Measurements from ENCODE around the gene LRRC46. TPM values are rescaled to one million over a fixed set of nuclear protein-coding genes. Genes with fewer than 3 reads are reported as not detected.

Gene LRRC46
- total RNA-seq, 1 experiment from 2014 or later: 0.44 TPM

DNA sequence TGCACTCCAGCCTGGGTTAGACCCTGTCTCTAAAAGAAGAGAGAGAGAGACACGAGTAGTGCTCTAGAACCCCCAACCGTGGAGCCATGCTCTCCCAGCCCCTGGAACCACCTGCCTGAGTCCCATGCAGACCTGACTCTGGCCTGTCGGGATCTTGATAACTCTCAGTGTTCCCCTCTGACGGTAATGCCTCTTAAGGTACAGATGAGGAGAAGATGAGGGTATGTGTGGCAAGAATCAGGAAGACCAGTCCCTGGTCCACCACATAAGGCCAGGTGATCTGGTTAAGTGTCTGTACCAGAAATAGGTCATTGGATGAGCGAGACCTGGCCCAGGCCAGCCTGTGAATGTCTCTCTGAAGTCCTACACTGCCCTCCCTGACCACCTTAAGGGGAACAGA lies 28.3 kb upstream of the LRRC46 start:
- H2AFZ ChIP-seq (ENCODE audit: low read length): no peak overlapping the region
- no peaks in the 10 kb centered on the region for H3K79me2 ChIP-seq (ENCODE audit: low read length)
- CTCF ChIA-PET: no interaction called here
- H3K4me3 ChIP-seq (ENCODE audit: low read length): no peak overlapping the region
- no peaks in the 10 kb centered on the region for H3K27me3 ChIP-seq (ENCODE audit: low read length)
- POLR2A ChIA-PET (ENCODE audit: unreplicated experiment): no interaction called here
- ATAC-seq (no peak), DNase-seq (no peak)
- H3K4me2 ChIP-seq (ENCODE audit: low read length): no peak overlapping the region
- H3F3A ChIP-seq (ENCODE audit: low read length, unreplicated experiment): no peaks in the 10 kb centered on the region
- no peaks in the 10 kb centered on the region for H3K9me3 ChIP-seq (ENCODE audit: low read length)
- no peak overlapping the region for H3K9ac ChIP-seq (ENCODE audit: low read length)
- TF ChIP-seq, protein P1, sequence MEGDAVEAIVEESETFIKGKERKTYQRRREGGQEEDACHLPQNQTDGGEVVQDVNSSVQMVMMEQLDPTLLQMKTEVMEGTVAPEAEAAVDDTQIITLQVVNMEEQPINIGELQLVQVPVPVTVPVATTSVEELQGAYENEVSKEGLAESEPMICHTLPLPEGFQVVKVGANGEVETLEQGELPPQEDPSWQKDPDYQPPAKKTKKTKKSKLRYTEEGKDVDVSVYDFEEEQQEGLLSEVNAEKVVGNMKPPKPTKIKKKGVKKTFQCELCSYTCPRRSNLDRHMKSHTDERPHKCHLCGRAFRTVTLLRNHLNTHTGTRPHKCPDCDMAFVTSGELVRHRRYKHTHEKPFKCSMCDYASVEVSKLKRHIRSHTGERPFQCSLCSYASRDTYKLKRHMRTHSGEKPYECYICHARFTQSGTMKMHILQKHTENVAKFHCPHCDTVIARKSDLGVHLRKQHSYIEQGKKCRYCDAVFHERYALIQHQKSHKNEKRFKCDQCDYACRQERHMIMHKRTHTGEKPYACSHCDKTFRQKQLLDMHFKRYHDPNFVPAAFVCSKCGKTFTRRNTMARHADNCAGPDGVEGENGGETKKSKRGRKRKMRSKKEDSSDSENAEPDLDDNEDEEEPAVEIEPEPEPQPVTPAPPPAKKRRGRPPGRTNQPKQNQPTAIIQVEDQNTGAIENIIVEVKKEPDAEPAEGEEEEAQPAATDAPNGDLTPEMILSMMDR (conservative IDR thresholded peaks at IDR 0.05; ENCODE audit: low read depth, low read length): no peak
- no peak for TF ChIP-seq EZH2 (IDR thresholded peaks at IDR 0.05; ENCODE audit: low read length, unreplicated experiment)
- no peak for TF ChIP-seq EZH2phosphoT487 (IDR thresholded peaks at IDR 0.05; ENCODE audit: borderline replicate concordance, low read length)
- H3K4me1 ChIP-seq (ENCODE audit: insufficient read depth, low read length): no peaks in the 10 kb centered on the region
- H3K27ac ChIP-seq (ENCODE audit: low read length): no peak overlapping the region
- no peaks in the 10 kb centered on the region for H3K9me2 ChIP-seq (replicated peaks; ENCODE audit: low read length)
- no TSS peak for BruUV-seq (replicated peaks)
- no peaks in the 10 kb centered on the region for H4K20me1 ChIP-seq (ENCODE audit: low read length)
- intact Hi-C loops (cut with micrococcal nuclease): no loop called here
- H3K36me3 ChIP-seq (ENCODE audit: low read depth, low read length): peaks cover 15% of the 10 kb centered on the region; the same call in 1 of the 2 replicates

DNA sequence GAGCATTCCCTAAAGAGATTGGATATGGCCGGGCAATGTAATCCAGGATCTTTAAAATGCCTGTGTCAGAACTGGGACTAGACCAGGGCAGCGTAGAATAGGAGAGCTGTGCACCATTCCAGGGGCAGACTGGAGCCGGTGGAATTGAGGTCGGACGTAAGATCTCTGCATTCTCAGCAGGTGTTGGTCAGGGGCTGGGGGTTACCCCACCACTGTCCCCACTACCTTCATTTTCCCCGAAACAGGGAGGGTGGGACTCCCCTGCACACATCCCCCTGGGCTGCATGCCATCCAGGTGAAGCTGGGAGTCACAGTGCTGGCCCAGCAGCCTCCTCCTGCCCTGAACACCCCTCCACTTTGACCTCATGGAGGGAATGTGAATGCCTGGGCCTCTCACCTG lies 27.7 kb upstream of the LRRC46 start:
- BruUV-seq (replicated peaks): no TSS peak
- DNase-seq (no peak), ATAC-seq (no peak)
- Histone ChIP-seq H3K27ac (ENCODE audit: low read length) (no peak overlapping the region), H2AFZ (ENCODE audit: low read length) (no peak overlapping the region), H3K9ac (ENCODE audit: low read length) (no peak overlapping the region), H3K9me3 (ENCODE audit: low read length) (no peaks in the 10 kb centered on the region), H3K27me3 (ENCODE audit: low read length) (no peaks in the 10 kb centered on the region), H3K9me2 (replicated peaks; ENCODE audit: low read length) (no peaks in the 10 kb centered on the region), H3K4me1 (ENCODE audit: insufficient read depth, low read length) (no peaks in the 10 kb centered on the region), H3K4me2 (ENCODE audit: low read length) (no peak overlapping the region), H4K20me1 (ENCODE audit: low read length) (no peaks in the 10 kb centered on the region), H3F3A (ENCODE audit: low read length, unreplicated experiment) (no peaks in the 10 kb centered on the region), H3K4me3 (ENCODE audit: low read length) (no peak overlapping the region), H3K79me2 (ENCODE audit: low read length) (no peaks in the 10 kb centered on the region), H3K36me3 (ENCODE audit: low read depth, low read length) (peaks cover 20% of the 10 kb centered on the region)
- CTCF ChIA-PET: no interaction called here
- intact Hi-C loops (cut with micrococcal nuclease): no loop called here
- POLR2A ChIA-PET (ENCODE audit: unreplicated experiment): no interaction called here
- TF ChIP-seq, protein P1 (conservative IDR thresholded peaks at IDR 0.05; ENCODE audit: low read depth, low read length): no peak
- TF ChIP-seq EZH2 (IDR thresholded peaks at IDR 0.05; ENCODE audit: low read length, unreplicated experiment) (no peak), EZH2phosphoT487 (IDR thresholded peaks at IDR 0.05; ENCODE audit: borderline replicate concordance, low read length) (no peak)

DNA sequence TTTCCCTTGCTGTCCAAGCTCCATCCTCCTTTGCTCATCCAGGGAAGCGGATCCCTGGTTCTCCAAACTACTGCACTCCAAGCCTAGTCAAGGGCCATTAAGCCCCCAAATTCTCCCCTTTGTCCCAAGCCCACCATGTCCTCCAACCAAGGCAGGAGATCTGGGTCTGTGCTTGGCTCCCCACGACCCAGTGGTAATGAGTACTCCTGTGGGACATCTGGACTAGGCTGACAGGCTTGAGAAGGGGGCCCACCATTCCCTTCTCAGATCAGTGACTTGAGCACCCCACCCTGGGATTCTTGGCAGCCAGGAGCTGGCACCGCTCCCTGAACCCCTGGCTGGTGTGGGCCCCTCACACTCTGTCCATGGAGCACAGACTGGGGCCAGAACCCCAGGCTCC lies 27.0 kb upstream of the LRRC46 start:
- Histone ChIP-seq H3K4me2 (ENCODE audit: low read length) (no peak overlapping the region), H3K79me2 (ENCODE audit: low read length) (no peaks in the 10 kb centered on the region), H3F3A (ENCODE audit: low read length, unreplicated experiment) (no peaks in the 10 kb centered on the region), H3K4me3 (ENCODE audit: low read length) (no peak overlapping the region), H3K27me3 (ENCODE audit: low read length) (no peaks in the 10 kb centered on the region), H2AFZ (ENCODE audit: low read length) (no peak overlapping the region), H3K27ac (ENCODE audit: low read length) (no peak overlapping the region), H3K9me3 (ENCODE audit: low read length) (no peaks in the 10 kb centered on the region), H3K36me3 (ENCODE audit: low read depth, low read length) (peaks cover 27% of the 10 kb centered on the region), H3K4me1 (ENCODE audit: insufficient read depth, low read length) (no peaks in the 10 kb centered on the region), H4K20me1 (ENCODE audit: low read length) (peaks cover 3% of the 10 kb centered on the region), H3K9ac (ENCODE audit: low read length) (no peak overlapping the region), H3K9me2 (replicated peaks; ENCODE audit: low read length) (no peaks in the 10 kb centered on the region)
- TF ChIP-seq EZH2phosphoT487 (IDR thresholded peaks at IDR 0.05; ENCODE audit: borderline replicate concordance, low read length) (no peak), EZH2 (IDR thresholded peaks at IDR 0.05; ENCODE audit: low read length, unreplicated experiment) (no peak)
- TF ChIP-seq, protein P1 (conservative IDR thresholded peaks at IDR 0.05; ENCODE audit: low read depth, low read length): no peak
- POLR2A ChIA-PET (ENCODE audit: unreplicated experiment): no interaction called here
- BruUV-seq (replicated peaks): no TSS peak
- ATAC-seq: no peak
- CTCF ChIA-PET: no interaction called here
- DNase-seq: no peak
- intact Hi-C loops (cut with micrococcal nuclease): no loop called here

All from PC-3 (cell line).